Transverse colon (tissue), 3 donors: ENCODE measurements around the gene RPTOR.

Experiments used
- CTCF ChIP-seq, 5 experiments: fragments of 200-600 bp in 3 of 5; fragments of 450-650 bp in 2 of 5; sonication (generic) in 3 of 5; IDR thresholded peaks; 1 replicate in 2 of 5; 2 replicates in 3 of 5; pipeline ENCODE4 v1.5.1; 2016 to 2017; ENCODE audit warnings: antibody characterized with exemption in 5 of 5, inconsistent platforms in 3 of 5, mild to moderate bottlenecking in 2 of 5, moderate library complexity in 1 of 5
- EP300 ChIP-seq: sonication (generic); formaldehyde crosslinking; IDR thresholded peaks from one replicate; pipeline ENCODE4 v1.6.1; 2017; ENCODE audit warnings: antibody characterized with exemption, low read depth

- TF ChIP-seq CTCF (IDR thresholded peaks at IDR 0.05) (no peak), EP300 (no peak)
These were observed 335.3 kb downstream of the RPTOR start for GRCh38 chr17:80879723-80880647.
